Measurements from ENCODE around the gene SMARCA2.

SMARCA2 gene

DNA sequence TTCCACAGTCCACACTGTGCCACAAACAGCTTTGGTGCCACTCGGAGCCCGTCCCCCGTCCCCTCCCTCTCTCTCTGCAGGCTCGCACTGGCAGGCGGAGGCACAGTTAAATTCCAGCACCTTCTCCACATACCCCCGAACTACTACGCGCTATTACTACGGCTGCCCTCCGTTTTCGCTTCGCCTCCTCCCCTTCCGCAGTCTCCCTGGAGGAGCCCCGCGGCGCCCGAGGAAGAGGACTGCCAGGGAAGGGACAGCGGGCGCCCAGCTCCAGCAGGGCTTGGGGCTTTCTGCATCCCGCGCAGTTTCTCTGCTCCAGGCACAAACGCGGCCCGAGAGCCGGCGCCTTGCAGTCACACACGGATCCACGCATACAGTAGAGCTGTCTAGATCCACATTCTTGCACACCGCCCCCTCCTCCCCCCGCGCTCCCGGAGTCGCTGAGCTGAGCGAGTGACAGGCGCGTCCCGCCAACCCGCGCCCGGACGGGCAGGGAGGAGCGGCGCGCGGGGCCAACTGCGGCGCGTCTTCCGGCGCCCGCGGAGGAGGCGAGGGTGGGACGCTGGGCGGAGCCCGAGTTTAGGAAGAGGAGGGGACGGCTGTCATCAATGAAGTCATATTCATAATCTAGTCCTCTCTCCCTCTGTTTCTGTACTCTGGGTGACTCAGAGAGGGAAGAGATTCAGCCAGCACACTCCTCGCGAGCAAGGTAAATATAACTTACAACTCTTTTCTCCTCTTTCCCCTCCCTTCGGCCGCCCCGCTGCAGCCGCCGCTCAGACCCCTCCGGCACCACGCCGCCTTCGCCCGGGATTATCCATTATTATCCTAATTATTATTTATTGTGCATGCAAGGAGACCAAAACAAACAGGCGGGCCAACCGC is at the start of gene SMARCA2:
Gene SMARCA2, plus strand, starts transcription at position 652 of the 885 bp plus-strand sequence. CDS start 13,676 bp downstream, outside the sequence.
- peak within 1 kb of the TSS; percentile 98 for H3K27ac ChIP-seq
- CTCF ChIA-PET, result interaction anchor here (0.5 kb wide), 1 partner anchor 143 kb away, joined by 3 read pairs; no protein-coding TSS in a partner anchor
- TF ChIP-seq, protein P1, sequence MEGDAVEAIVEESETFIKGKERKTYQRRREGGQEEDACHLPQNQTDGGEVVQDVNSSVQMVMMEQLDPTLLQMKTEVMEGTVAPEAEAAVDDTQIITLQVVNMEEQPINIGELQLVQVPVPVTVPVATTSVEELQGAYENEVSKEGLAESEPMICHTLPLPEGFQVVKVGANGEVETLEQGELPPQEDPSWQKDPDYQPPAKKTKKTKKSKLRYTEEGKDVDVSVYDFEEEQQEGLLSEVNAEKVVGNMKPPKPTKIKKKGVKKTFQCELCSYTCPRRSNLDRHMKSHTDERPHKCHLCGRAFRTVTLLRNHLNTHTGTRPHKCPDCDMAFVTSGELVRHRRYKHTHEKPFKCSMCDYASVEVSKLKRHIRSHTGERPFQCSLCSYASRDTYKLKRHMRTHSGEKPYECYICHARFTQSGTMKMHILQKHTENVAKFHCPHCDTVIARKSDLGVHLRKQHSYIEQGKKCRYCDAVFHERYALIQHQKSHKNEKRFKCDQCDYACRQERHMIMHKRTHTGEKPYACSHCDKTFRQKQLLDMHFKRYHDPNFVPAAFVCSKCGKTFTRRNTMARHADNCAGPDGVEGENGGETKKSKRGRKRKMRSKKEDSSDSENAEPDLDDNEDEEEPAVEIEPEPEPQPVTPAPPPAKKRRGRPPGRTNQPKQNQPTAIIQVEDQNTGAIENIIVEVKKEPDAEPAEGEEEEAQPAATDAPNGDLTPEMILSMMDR (conservative IDR thresholded peaks at IDR 0.05; ENCODE audit: low read depth), result no peak
- POLR2A ChIA-PET (ENCODE audit: low non-redundant PET), result interaction anchor here (0.5 kb wide), 1 partner anchor 1911 kb away, joined by 4 read pairs; no protein-coding TSS in a partner anchor
- peak; percentile 86 for DNase-seq (ENCODE audit: low spot score)

DNA sequence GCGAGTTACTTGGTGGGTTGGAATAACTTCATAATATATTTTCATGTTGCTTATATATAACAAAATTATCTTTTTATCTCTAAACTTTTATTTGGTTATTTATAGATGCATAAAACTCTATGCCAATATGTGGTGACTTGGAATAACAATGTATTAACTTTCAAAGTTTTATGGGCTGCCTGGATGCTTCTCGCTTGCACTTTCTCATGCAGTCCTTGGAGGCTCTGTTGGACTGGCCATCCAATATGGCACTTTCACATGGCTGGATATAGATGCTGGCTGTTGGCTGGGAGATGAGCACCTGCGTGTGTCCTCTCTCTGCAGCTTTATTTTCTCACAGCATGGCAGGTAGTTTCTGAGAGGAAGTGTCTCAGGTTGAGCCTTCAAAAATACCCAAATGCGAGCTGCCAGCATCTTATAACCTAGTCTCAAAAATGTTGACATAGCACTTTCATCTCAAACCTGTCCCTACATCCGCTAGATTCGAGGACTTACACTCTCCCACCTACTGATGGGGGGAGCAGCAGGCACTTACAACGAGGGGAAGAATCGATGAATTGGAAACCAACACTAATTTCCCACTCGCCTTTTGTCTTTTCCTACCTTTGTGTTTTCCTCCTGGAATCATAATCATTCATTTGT is 48.3 kb upstream of the SMARCA2 start:
- POLR2A ChIA-PET (ENCODE audit: low non-redundant PET), result no interaction called here
- CTCF ChIA-PET, result no interaction called here
- no peak for DNase-seq (ENCODE audit: low spot score)
- TF ChIP-seq, protein P1 (conservative IDR thresholded peaks at IDR 0.05; ENCODE audit: low read depth), result no peak
- H3K27ac ChIP-seq, result no peak overlapping the region

DNA sequence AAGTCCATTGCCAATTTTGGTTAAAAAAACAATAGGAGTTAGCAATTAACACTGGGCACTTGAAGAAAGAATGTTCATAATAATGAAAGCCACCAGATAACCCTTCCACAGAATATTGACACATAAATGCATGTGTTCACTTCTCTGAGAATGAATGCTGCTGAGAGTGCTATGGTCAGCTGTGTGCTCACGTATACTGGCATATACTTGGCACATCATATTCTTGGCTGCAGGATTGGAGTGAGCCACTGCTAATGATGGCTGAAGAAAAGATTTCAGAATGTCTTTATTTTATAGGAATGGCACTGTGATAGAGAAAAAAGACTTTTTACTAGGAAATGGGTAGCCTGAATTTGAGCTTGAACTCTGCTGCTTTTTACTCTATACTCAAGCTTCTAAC is 46.0 kb upstream of the SMARCA2 start:
- ChIA-PET CTCF (no interaction called here), POLR2A (ENCODE audit: low non-redundant PET) (no interaction called here)
- TF ChIP-seq, protein P1 (conservative IDR thresholded peaks at IDR 0.05; ENCODE audit: low read depth), result no peak
- H3K27ac ChIP-seq, result no peak overlapping the region
- DNase-seq (ENCODE audit: low spot score), result no peak

DNA sequence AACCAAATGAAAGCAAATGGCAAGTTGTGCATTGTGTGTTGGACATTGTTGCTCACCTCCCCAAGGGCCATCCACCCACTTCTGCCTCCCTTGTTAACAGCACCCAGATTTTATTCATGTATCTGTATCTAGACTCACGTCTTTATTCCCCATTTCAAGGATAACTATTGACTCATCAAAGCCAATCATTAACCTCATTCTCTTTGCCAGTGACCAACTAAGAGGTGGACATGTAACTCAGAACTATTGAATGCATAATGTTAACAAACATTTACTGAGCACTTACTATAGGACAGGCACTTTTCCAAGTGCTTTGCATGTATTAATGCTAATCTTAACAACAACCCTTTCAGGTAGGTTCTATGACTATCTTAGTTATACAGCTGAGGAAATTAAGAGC is 45.2 kb upstream of the SMARCA2 start:
- TF ChIP-seq, protein P1 (conservative IDR thresholded peaks at IDR 0.05; ENCODE audit: low read depth), result no peak
- ChIA-PET CTCF (no interaction called here), POLR2A (ENCODE audit: low non-redundant PET) (no interaction called here)
- H3K27ac ChIP-seq, result no peak overlapping the region
- DNase-seq (ENCODE audit: low spot score), result no peak

DNA sequence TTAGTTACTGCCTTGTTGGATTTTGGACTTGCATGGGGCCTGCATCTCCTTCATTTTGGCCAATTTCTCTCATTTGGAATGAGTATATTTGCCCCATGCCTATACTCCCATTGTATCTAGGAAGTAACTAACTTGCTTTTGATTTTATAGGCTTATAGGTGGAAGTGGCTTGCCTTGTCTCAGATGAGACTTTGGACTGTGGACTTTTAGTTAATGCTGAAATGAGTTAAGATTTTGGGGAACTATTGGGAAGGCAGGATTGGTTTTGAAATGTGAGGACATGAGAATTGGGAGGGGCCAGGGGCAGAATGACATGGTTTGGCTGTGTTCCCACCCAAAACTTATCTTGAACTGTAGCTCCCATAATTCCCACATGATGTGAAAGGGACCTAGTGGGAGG is 42.5 kb upstream of the SMARCA2 start:
- no peak overlapping the region for H3K27ac ChIP-seq
- TF ChIP-seq, protein P1 (conservative IDR thresholded peaks at IDR 0.05; ENCODE audit: low read depth), result no peak
- DNase-seq (ENCODE audit: low spot score), result no peak
- ChIA-PET POLR2A (ENCODE audit: low non-redundant PET) (no interaction called here), CTCF (no interaction called here)

GRCh38 chr9:1977026-1977425 is 38.1 kb upstream of the SMARCA2 start:
- TF ChIP-seq, protein P1 (conservative IDR thresholded peaks at IDR 0.05; ENCODE audit: low read depth), result no peak

More at GRCh38 chr9:1977026-1977425, 38.1 kb upstream of the SMARCA2 start:
- DNase-seq (ENCODE audit: low spot score), result no peak
- no peak overlapping the region for H3K27ac ChIP-seq
- CTCF ChIA-PET, result no interaction called here
- POLR2A ChIA-PET (ENCODE audit: low non-redundant PET), result no interaction called here
